GM23338 (cell line): Measurements from ENCODE around the gene TTC39B. TPM values are rescaled to one million over a fixed set of nuclear protein-coding genes. Genes with fewer than 3 reads are reported as not detected.

ENCODE experiments used
- ATAC-seq: fragments of 200-7000 bp; cut with Tn5 transposase; 3 replicates; pipeline ENCODE4 v1.9.1; 2020
- DNase-seq: peaks from one replicate; pipeline ENCODE4 v3.0.0-alpha.2; 2015; ENCODE audit warnings: low spot score
- H2AFZ ChIP-seq: fragments of 200-600 bp; sonication (generic); 2 replicates; pipeline ENCODE4 v1.8.0; 2016; ENCODE audit warnings: antibody characterized with exemption, mild to moderate bottlenecking, moderate library complexity
- H3F3A ChIP-seq: fragments of 200-600 bp; sonication (generic); replicated peaks from 2 replicates; pipeline ENCODE4 v1.8.0; 2017; ENCODE audit warnings: antibody characterized with exemption, mixed run types, low read depth
- H3K27ac ChIP-seq: fragments of 200-600 bp; sonication (generic); 2 replicates; pipeline ENCODE4 v1.6.1; 2016; ENCODE audit warnings: low read depth
- H3K27me3 ChIP-seq: fragments of 200-600 bp; sonication (generic); 2 replicates; pipeline ENCODE4 v1.8.0; 2016; ENCODE audit warnings: mild to moderate bottlenecking, mixed run types, moderate library complexity; ENCODE audit not compliant: insufficient read depth
- H3K36me3 ChIP-seq: fragments of 200-600 bp; sonication (generic); 2 replicates; pipeline ENCODE4 v1.8.0; 2016; ENCODE audit warnings: mild to moderate bottlenecking; ENCODE audit not compliant: insufficient read depth
- H3K4me1 ChIP-seq: fragments of 200-600 bp; sonication (generic); 2 replicates; pipeline ENCODE4 v1.8.0; 2016; ENCODE audit warnings: mild to moderate bottlenecking, moderate library complexity; ENCODE audit not compliant: insufficient read depth
- H3K4me2 ChIP-seq: fragments of 200-600 bp; sonication (generic); 2 replicates; pipeline ENCODE4 v1.7.1; 2017; ENCODE audit warnings: mixed run types
- H3K4me3 ChIP-seq: fragments of 200-600 bp; sonication (generic); 2 replicates; pipeline ENCODE4 v1.6.1; 2016; ENCODE audit warnings: mixed run types
- H3K79me2 ChIP-seq: fragments of 200-600 bp; sonication (generic); replicated peaks from 2 replicates; pipeline ENCODE4 v1.8.0; 2017; ENCODE audit warnings: mild to moderate bottlenecking; ENCODE audit not compliant: insufficient read depth
- H3K9me2 ChIP-seq: fragments of 200-600 bp; sonication (generic); 2 replicates; pipeline ENCODE4 v1.8.0; 2017; ENCODE audit not compliant: insufficient read depth
- H4K20me1 ChIP-seq: fragments of 200-600 bp; sonication (generic); replicated peaks from 2 replicates; pipeline ENCODE4 v1.8.0; 2017; ENCODE audit warnings: mild to moderate bottlenecking; ENCODE audit not compliant: insufficient read depth
- H3K27ac Mint-ChIP-seq: 2 replicates; pipeline ENCODE4 v1.8.0; 2020; ENCODE audit warnings: inconsistent platforms, mild to moderate bottlenecking, moderate library complexity, mixed read lengths
- H3K27me3 Mint-ChIP-seq: 3 replicates; pipeline ENCODE4 v1.8.0; 2022; ENCODE audit warnings: low read depth, mild to moderate bottlenecking, moderate library complexity, mixed read lengths, inconsistent platforms; ENCODE audit not compliant: insufficient read depth, poor library complexity
- H3K36me3 Mint-ChIP-seq: 3 replicates; pipeline ENCODE4 v1.8.0; 2021; ENCODE audit warnings: low read depth, mild to moderate bottlenecking, inconsistent platforms, moderate library complexity, mixed read lengths
- H3K4me1 Mint-ChIP-seq: 3 replicates; pipeline ENCODE4 v1.8.0; 2020; ENCODE audit warnings: mild to moderate bottlenecking, inconsistent platforms, mixed read lengths
- H3K4me3 Mint-ChIP-seq: 3 replicates; pipeline ENCODE4 v1.8.0; 2021; ENCODE audit warnings: moderate library complexity, mild to moderate bottlenecking, inconsistent platforms, mixed read lengths
- H3K9me3 Mint-ChIP-seq: 3 replicates; pipeline ENCODE4 v1.8.0; 2020; ENCODE audit warnings: moderate library complexity, mild to moderate bottlenecking, inconsistent platforms, mixed read lengths
- CTCF ChIP-seq, 2 experiments: fragments of 200-600 bp in 1 of 2; sonication (generic) in 1 of 2; conservative IDR thresholded peaks; 2 replicates each; pipeline versions ENCODE4 v1.5.1 to v1.6.1; 2016 to 2017; ENCODE audit warnings: antibody characterized with exemption in 2 of 2, low read depth in 2 of 2, mild to moderate bottlenecking in 2 of 2, moderate library complexity in 1 of 2
- ETS1 ChIP-seq: IDR thresholded peaks from 2 replicates; pipeline ENCODE4 v1.6.1; 2016; ENCODE audit warnings: antibody characterized with exemption
- POLR2AphosphoS5 ChIP-seq: IDR thresholded peaks from 2 replicates; pipeline ENCODE4 v1.6.1; 2016; ENCODE audit warnings: antibody characterized with exemption, low read depth
- ZNF114 ChIP-seq: fragments of 250-450 bp; sonication (Bioruptor Pico); IDR thresholded peaks from 2 replicates; pipeline ENCODE4 v1.5.0; 2020; ENCODE audit warnings: mild to moderate bottlenecking, moderate library complexity
- ZNF462 ChIP-seq: fragments of 250-450 bp; sonication (Bioruptor Pico); IDR thresholded peaks from 2 replicates; pipeline ENCODE4 v1.5.0; 2020; ENCODE audit warnings: mild to moderate bottlenecking, moderate library complexity
- polyA plus RNA-seq: library from polyadenylated mRNA; unstranded; fragments of >200 nt; fragmentation: Nextera tagmentation; extraction: Ambion mirVana; gene quantifications from 2 replicates; pipeline ENCODE4 v1.2.1, GENCODE V29; 2016
- total RNA-seq: library from RNA; depleted of rRNA; stranded (reverse); fragments of >200 nt; shearing (Covaris generic); gene quantifications from 2 replicates; pipeline ENCODE4 v1.2.3, GENCODE V29; 2014
- TF ChIP-seq, protein P1 (sequence below): IDR thresholded peaks from one replicate; pipeline ENCODE4 v1.6.1; 2018; ENCODE audit warnings: antibody characterized with exemption; ENCODE audit not compliant: unreplicated experiment

Gene TTC39B
- total and polyA plus RNA-seq, 2 experiments from 2014 or later: 2.8 to 11.1 TPM

GRCh38 chr9:15294604-15295003 is 12.4 kb downstream of the TTC39B start:
- Histone ChIP-seq H3K4me1 (peaks cover 28% of the 10 kb centered on the region), H3K27ac (no peak overlapping the region), H3K4me3 (no peak overlapping the region), H2AFZ (no peak overlapping the region), H4K20me1 (no peaks in the 10 kb centered on the region), H3K4me2 (no peak overlapping the region), H3K36me3 (no peaks in the 10 kb centered on the region), H3K9me2 (0 out of 2 replicates have a peak, but pooled peaks cover 3% of the 10 kb centered on the region), H3K27me3 (no peaks in the 10 kb centered on the region), H3F3A (no peaks in the 10 kb centered on the region), H3K79me2 (peaks cover 25% of the 10 kb centered on the region)
- no peak for DNase-seq
- Mint-ChIP-seq H3K27me3 (peaks cover 2% of the 10 kb centered on the region), H3K36me3 (peaks cover 29% of the 10 kb centered on the region), H3K4me3 (no peak overlapping the region), H3K9me3 (peaks cover 11% of the 10 kb centered on the region), H3K27ac (no peak overlapping the region), H3K4me1 (peaks cover 34% of the 10 kb centered on the region)
- ATAC-seq: peak; percentile 39
- TF ChIP-seq ZNF114 (CRISPR knock-in tag): no peak
- no peak for TF ChIP-seq CTCF (conservative IDR thresholded peaks at IDR 0.05; ENCODE audit: low read depth in 2 of 2)
- no peak for TF ChIP-seq POLR2AphosphoS5
- no peak for TF ChIP-seq ZNF462 (CRISPR knock-in tag)
- TF ChIP-seq, protein P1, sequence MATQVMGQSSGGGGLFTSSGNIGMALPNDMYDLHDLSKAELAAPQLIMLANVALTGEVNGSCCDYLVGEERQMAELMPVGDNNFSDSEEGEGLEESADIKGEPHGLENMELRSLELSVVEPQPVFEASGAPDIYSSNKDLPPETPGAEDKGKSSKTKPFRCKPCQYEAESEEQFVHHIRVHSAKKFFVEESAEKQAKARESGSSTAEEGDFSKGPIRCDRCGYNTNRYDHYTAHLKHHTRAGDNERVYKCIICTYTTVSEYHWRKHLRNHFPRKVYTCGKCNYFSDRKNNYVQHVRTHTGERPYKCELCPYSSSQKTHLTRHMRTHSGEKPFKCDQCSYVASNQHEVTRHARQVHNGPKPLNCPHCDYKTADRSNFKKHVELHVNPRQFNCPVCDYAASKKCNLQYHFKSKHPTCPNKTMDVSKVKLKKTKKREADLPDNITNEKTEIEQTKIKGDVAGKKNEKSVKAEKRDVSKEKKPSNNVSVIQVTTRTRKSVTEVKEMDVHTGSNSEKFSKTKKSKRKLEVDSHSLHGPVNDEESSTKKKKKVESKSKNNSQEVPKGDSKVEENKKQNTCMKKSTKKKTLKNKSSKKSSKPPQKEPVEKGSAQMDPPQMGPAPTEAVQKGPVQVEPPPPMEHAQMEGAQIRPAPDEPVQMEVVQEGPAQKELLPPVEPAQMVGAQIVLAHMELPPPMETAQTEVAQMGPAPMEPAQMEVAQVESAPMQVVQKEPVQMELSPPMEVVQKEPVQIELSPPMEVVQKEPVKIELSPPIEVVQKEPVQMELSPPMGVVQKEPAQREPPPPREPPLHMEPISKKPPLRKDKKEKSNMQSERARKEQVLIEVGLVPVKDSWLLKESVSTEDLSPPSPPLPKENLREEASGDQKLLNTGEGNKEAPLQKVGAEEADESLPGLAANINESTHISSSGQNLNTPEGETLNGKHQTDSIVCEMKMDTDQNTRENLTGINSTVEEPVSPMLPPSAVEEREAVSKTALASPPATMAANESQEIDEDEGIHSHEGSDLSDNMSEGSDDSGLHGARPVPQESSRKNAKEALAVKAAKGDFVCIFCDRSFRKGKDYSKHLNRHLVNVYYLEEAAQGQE: no peak
- no peak for TF ChIP-seq ETS1
